Hematopoietic multipotent progenitor cell treated with erythropoietin and hydrocortisone succinate and interleukin-3 and kit ligand, for 17 days (in vitro differentiated cells): ENCODE results near the gene TMPRSS11E.
"Not testable (repeated sequence)": the region's sequence is repeated elsewhere in the genome, so short reads cannot be mapped to it uniquely, and the experiment has no call there.

Experiments used
- DNase-seq: peaks from one replicate; pipeline ENCODE4 v3.0.0-alpha.2; 2015; ENCODE audit warnings: low spot score

The TMPRSS11E gene

GRCh38 chr4:68447201-68447600 is at the start of gene TMPRSS11E:
Gene TMPRSS11E, plus strand, starts transcription at chr4:68447463. Its CDS starts 50 bp downstream, at chr4:68447513.
- DNase-seq = no peak

- no peak for DNase-seq
These were observed 48.0 kb upstream of the TMPRSS11E start for GRCh38 chr4:68399306-68399705.

GRCh38 chr4:68401231-68401630 is 46.0 kb upstream of the TMPRSS11E start:
- DNase-seq = no peak

GRCh38 chr4:68404153-68404552 is 43.1 kb upstream of the TMPRSS11E start:
- no peak for DNase-seq

GRCh38 chr4:68405718-68406478 is 41.4 kb upstream of the TMPRSS11E start:
- not testable (repeated sequence) for DNase-seq

- no peak for DNase-seq
These were observed 40.8 kb upstream of the TMPRSS11E start for GRCh38 chr4:68406479-68406859.

GRCh38 chr4:68407015-68407867 is 40.0 kb upstream of the TMPRSS11E start:
- not testable (repeated sequence) for DNase-seq

GRCh38 chr4:68407868-68408190 is 39.4 kb upstream of the TMPRSS11E start:
- no peak for DNase-seq

- no peak for DNase-seq
These were observed 37.1 kb upstream of the TMPRSS11E start for GRCh38 chr4:68410149-68410548.

- no peak for DNase-seq
These were observed 36.6 kb upstream of the TMPRSS11E start for GRCh38 chr4:68410643-68411042.

GRCh38 chr4:68412031-68412430 is 35.2 kb upstream of the TMPRSS11E start:
- not testable (repeated sequence) for DNase-seq

GRCh38 chr4:68416591-68416990 is 30.7 kb upstream of the TMPRSS11E start:
- no peak for DNase-seq

- DNase-seq = no peak
These were observed 20.7 kb upstream of the TMPRSS11E start for GRCh38 chr4:68426516-68426915.

GRCh38 chr4:68430337-68430736 is 16.9 kb upstream of the TMPRSS11E start:
- no peak for DNase-seq

GRCh38 chr4:68432320-68432719 is 14.9 kb upstream of the TMPRSS11E start:
- DNase-seq = no peak

GRCh38 chr4:68433582-68433981 is 13.7 kb upstream of the TMPRSS11E start:
- DNase-seq = no peak

- no peak for DNase-seq
These were observed 13.0 kb upstream of the TMPRSS11E start for GRCh38 chr4:68434277-68434676.

- DNase-seq = no peak
These were observed 12.4 kb upstream of the TMPRSS11E start for GRCh38 chr4:68434836-68435235.

GRCh38 chr4:68445111-68445510 is 2.2 kb upstream of the TMPRSS11E start:
- DNase-seq = no peak

GRCh38 chr4:68451246-68452211 is 4.3 kb downstream of the TMPRSS11E start:
- DNase-seq = no peak

- no peak for DNase-seq
These were observed 12.8 kb downstream of the TMPRSS11E start for GRCh38 chr4:68460085-68460484.

- no peak for DNase-seq
These were observed 14.5 kb downstream of the TMPRSS11E start for GRCh38 chr4:68461790-68462189.
